OCI-LY3 (cell line): ENCODE results near the gene PRMT1.

Source experiments
- H2AFZ ChIP-seq: fragments of 200-600, 300-600 bp; shearing (Covaris generic); 2 replicates; pipeline ENCODE4 v1.6.0; 2014; ENCODE audit warnings: antibody characterized with exemption, low read depth, low read length
- H3K27ac ChIP-seq: fragments of 200-600, 300-600 bp; sonication (generic); 2 replicates; pipeline ENCODE4 v1.5.1; 2014; ENCODE audit warnings: mild to moderate bottlenecking, low read length, moderate library complexity, mixed read lengths
- H3K27me3 ChIP-seq: fragments of 200-600, 300-600 bp; sonication (generic); 2 replicates; pipeline ENCODE4 v1.6.1; 2014; ENCODE audit warnings: low read depth, low read length, mixed read lengths
- H3K36me3 ChIP-seq: fragments of 200-600, 300-600 bp; sonication (generic); replicated peaks from 2 replicates; pipeline ENCODE3; 2014; ENCODE audit warnings: low read depth, low read length, mixed read lengths
- H3K4me1 ChIP-seq: fragments of 300-600, 200-600 bp; sonication (generic); 2 replicates; pipeline ENCODE4 v1.6.1; 2014; ENCODE audit warnings: low read length, mixed read lengths
- H3K4me2 ChIP-seq: fragments of 200-600, 300-600 bp; sonication (generic); 2 replicates; pipeline ENCODE4 v1.6.1; 2014; ENCODE audit warnings: low read length, mixed read lengths
- H3K4me3 ChIP-seq: fragments of 300-600, 200-600 bp; sonication (generic); 2 replicates; pipeline ENCODE4 v1.5.1; 2014; ENCODE audit warnings: antibody characterized with exemption, mild to moderate bottlenecking, low read length, moderate library complexity
- H3K79me2 ChIP-seq: fragments of 300-600, 200-600 bp; shearing (Covaris generic); 2 replicates; pipeline ENCODE4 v1.6.1; 2014; ENCODE audit warnings: mild to moderate bottlenecking, low read length, mixed read lengths
- H3K9ac ChIP-seq: fragments of 300-600, 200-600 bp; shearing (Covaris generic); 2 replicates; pipeline ENCODE4 v1.6.0; 2014; ENCODE audit warnings: mild to moderate bottlenecking, low read length, moderate library complexity
- H3K9me3 ChIP-seq: fragments of 200-600, 300-600 bp; shearing (Covaris generic); 2 replicates; pipeline ENCODE4 v1.6.1; 2014; ENCODE audit warnings: low read length, mixed read lengths; ENCODE audit not compliant: insufficient read depth
- H4K20me1 ChIP-seq: fragments of 200-600, 300-600 bp; sonication (generic); 2 replicates; pipeline ENCODE4 v1.6.1; 2016; ENCODE audit warnings: low read length, mixed read lengths; ENCODE audit not compliant: insufficient read depth
- CTCF ChIP-seq: fragments of 200-600, 300-600 bp; sonication (generic); IDR thresholded peaks from 2 replicates; pipeline ENCODE4 v1.5.1; 2014; ENCODE audit warnings: antibody characterized with exemption, low read length, low read depth
- EZH2phosphoT487 ChIP-seq: fragments of 200-600 bp; shearing (Covaris generic); IDR thresholded peaks from 2 replicates; pipeline ENCODE4 v1.6.1; 2018; ENCODE audit warnings: antibody characterized with exemption, mixed run types, low read depth

The PRMT1 gene

DNA sequence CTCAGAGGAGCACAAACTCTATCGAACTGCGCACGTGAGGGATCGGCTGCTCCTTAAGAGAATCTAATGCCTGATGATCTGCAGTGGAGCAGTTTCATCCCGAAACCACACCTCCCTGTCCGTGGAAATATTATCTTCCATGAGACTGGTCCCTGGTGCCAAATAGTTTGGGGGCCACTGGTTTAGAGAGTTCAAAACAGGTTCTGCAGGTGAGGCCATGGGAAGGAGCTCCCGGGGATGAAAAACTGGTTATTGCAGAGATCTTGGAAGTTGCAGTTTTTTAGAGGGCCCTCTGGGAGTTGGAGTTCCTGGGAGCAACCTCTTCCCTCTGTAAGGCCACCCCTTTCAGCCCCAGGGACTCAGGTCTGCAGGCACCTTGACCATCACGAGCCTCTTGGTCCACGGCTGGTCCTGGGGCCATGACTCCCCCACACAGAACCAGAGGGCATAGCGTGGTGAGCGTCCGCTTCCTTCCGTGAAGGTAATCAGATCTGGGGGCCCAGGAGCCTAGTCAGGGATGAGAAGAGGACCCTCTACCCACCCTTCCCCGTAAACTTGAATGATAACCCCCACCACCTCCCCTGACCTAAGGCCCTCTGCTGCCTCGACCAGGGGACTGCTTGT, 16.6 kb upstream of the PRMT1 start:
- H3K36me3 ChIP-seq = peaks cover 63% of the 10 kb centered on the region
- H3K79me2 ChIP-seq = peaks cover 23% of the 10 kb centered on the region
- peaks cover 12% of the 10 kb centered on the region for H4K20me1 ChIP-seq

DNA sequence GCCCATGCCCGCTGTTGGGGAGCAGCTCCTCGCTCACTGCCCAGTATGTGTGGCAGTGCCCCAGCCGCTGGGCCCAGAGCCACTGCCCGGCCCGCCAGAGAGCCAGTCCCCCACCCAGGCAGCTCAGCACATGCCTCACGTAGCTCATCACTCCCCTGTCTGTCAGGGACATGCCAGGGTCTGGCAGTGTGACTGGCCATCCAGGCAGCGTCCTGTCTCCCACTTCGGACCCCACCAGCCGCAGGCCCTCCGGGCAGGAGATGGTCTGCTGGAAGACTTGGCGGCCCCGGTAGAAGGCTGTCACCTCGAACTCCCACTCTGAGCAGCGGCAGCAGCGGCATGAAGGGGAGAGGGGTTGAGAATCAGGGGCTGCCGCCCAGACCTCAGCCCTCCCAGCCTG, 15.1 kb upstream of the PRMT1 start:
- Histone ChIP-seq H3K4me2 (no peak overlapping the region), H3K4me1 (peaks cover 11% of the 10 kb centered on the region), H4K20me1 (peaks cover 12% of the 10 kb centered on the region), H3K36me3 (peaks cover 53% of the 10 kb centered on the region), H3K9me3 (no peaks in the 10 kb centered on the region), H3K27ac (no peak overlapping the region), H3K4me3 (no peak overlapping the region), H3K79me2 (peaks cover 36% of the 10 kb centered on the region), H3K9ac (no peak overlapping the region), H3K27me3 (no peaks in the 10 kb centered on the region), H2AFZ (no peak overlapping the region)
- TF ChIP-seq CTCF = no peak
- TF ChIP-seq EZH2phosphoT487 = no peak

More for the DNA sequence above, 16.6 kb upstream of the PRMT1 start:
- H2AFZ ChIP-seq = no peak overlapping the region
- H3K27me3 ChIP-seq = no peaks in the 10 kb centered on the region
- no peak overlapping the region for H3K4me2 ChIP-seq
- H3K27ac ChIP-seq = no peak overlapping the region
- no peak overlapping the region for H3K9ac ChIP-seq
- peaks cover 4% of the 10 kb centered on the region; the same call in 1 of the 2 replicates for H3K4me1 ChIP-seq
- no peak overlapping the region for H3K4me3 ChIP-seq
- TF ChIP-seq EZH2phosphoT487 (no peak), CTCF (no peak)
- H3K9me3 ChIP-seq = no peaks in the 10 kb centered on the region

GRCh38 chr19:49663224-49663623, 13.8 kb upstream of the PRMT1 start:
- Histone ChIP-seq H3K4me2 (no peak overlapping the region), H3K27ac (no peak overlapping the region), H3K27me3 (no peaks in the 10 kb centered on the region), H3K36me3 (peaks cover 48% of the 10 kb centered on the region), H2AFZ (no peak overlapping the region), H3K4me1 (peaks cover 14% of the 10 kb centered on the region), H3K79me2 (peaks cover 42% of the 10 kb centered on the region), H3K4me3 (no peak overlapping the region), H3K9me3 (no peaks in the 10 kb centered on the region), H4K20me1 (peaks cover 12% of the 10 kb centered on the region), H3K9ac (no peak overlapping the region)
- no peak for TF ChIP-seq EZH2phosphoT487
- TF ChIP-seq CTCF = no peak

GRCh38 chr19:49664171-49665035, 12.7 kb upstream of the PRMT1 start:
- Histone ChIP-seq H3K4me1 (peaks cover 14% of the 10 kb centered on the region), H3K27me3 (no peaks in the 10 kb centered on the region), H3K79me2 (peaks cover 42% of the 10 kb centered on the region), H3K4me3 (peak overlapping the region; percentile 88), H3K9ac (peak overlapping the region; percentile 85), H2AFZ (no peak overlapping the region), H3K27ac (peak overlapping the region; percentile 84), H3K36me3 (peaks cover 39% of the 10 kb centered on the region), H3K4me2 (peak overlapping the region; percentile 86), H4K20me1 (peaks cover 12% of the 10 kb centered on the region), H3K9me3 (no peaks in the 10 kb centered on the region)
- TF ChIP-seq CTCF (no peak), EZH2phosphoT487 (no peak)
